ENCODE data around the gene LANCL3.

DNA sequence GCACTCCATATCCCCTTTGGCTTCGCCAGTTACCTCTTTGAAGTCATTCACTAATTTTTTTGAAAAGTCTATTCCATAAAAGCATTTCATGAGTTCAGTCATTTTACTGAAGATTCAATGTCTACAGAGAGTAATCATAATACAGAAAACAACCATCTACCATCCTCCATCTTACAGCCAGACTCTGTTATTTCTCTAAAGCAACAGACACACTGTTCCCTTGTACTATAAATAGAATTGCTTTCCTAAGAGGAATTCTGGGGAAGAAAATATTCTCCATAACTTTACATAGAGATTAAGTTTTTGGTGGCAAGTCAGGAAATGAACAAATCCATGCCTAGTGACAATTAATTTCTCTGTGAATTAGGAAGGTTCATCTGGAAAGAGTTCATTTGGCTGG is 151.1 kb downstream of the LANCL3 start:
- TF ChIP-seq, protein P1, sequence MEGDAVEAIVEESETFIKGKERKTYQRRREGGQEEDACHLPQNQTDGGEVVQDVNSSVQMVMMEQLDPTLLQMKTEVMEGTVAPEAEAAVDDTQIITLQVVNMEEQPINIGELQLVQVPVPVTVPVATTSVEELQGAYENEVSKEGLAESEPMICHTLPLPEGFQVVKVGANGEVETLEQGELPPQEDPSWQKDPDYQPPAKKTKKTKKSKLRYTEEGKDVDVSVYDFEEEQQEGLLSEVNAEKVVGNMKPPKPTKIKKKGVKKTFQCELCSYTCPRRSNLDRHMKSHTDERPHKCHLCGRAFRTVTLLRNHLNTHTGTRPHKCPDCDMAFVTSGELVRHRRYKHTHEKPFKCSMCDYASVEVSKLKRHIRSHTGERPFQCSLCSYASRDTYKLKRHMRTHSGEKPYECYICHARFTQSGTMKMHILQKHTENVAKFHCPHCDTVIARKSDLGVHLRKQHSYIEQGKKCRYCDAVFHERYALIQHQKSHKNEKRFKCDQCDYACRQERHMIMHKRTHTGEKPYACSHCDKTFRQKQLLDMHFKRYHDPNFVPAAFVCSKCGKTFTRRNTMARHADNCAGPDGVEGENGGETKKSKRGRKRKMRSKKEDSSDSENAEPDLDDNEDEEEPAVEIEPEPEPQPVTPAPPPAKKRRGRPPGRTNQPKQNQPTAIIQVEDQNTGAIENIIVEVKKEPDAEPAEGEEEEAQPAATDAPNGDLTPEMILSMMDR (IDR thresholded peaks at IDR 0.05) = no peak
- TF ChIP-seq POLR2A (IDR thresholded peaks at IDR 0.05; ENCODE audit: low read length) (no peak), EHMT2 (IDR thresholded peaks at IDR 0.05; ENCODE audit: low read depth) (no peak), RCOR1 (IDR thresholded peaks at IDR 0.05; ENCODE audit: low read depth, low read length) (no peak), MAFK (IDR thresholded peaks at IDR 0.05; ENCODE audit: partially characterized antibody) (no peak)
- TF ChIP-seq, protein P2, sequence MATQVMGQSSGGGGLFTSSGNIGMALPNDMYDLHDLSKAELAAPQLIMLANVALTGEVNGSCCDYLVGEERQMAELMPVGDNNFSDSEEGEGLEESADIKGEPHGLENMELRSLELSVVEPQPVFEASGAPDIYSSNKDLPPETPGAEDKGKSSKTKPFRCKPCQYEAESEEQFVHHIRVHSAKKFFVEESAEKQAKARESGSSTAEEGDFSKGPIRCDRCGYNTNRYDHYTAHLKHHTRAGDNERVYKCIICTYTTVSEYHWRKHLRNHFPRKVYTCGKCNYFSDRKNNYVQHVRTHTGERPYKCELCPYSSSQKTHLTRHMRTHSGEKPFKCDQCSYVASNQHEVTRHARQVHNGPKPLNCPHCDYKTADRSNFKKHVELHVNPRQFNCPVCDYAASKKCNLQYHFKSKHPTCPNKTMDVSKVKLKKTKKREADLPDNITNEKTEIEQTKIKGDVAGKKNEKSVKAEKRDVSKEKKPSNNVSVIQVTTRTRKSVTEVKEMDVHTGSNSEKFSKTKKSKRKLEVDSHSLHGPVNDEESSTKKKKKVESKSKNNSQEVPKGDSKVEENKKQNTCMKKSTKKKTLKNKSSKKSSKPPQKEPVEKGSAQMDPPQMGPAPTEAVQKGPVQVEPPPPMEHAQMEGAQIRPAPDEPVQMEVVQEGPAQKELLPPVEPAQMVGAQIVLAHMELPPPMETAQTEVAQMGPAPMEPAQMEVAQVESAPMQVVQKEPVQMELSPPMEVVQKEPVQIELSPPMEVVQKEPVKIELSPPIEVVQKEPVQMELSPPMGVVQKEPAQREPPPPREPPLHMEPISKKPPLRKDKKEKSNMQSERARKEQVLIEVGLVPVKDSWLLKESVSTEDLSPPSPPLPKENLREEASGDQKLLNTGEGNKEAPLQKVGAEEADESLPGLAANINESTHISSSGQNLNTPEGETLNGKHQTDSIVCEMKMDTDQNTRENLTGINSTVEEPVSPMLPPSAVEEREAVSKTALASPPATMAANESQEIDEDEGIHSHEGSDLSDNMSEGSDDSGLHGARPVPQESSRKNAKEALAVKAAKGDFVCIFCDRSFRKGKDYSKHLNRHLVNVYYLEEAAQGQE (IDR thresholded peaks at IDR 0.05) = no peak
